NCI-H146 treated with DMSO at 0.1 percent for 48 hours (cell line): Measurements from ENCODE around the gene NRXN3.

Source experiments
- DNase-seq: peaks from one replicate; lab custom pipeline; 2025; ENCODE audit not compliant: unreplicated experiment; lab: John Stamatoyannopoulos, UW

NRXN3 gene

DNA sequence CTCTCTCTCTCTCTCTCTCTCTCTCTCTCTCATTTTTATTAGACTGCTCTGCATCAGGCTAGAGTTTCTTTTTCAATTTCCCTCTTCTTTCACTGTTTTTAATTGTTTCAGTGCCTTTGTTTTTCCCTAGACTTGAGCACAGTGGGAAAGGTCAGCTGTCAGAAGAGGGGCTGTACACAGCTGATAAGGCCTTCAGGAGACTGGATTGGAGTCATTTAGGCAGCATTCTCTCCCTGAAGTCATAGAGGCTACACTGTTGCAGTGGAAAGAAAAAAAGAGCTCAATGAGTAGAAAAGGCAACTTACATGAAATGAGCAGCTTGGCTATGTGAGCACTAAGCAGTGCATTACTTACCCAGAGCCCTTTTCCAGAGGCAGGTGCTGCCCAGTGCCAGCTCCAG, 456.9 kb downstream of the NRXN3 start:
- no peak for DNase-seq

DNA sequence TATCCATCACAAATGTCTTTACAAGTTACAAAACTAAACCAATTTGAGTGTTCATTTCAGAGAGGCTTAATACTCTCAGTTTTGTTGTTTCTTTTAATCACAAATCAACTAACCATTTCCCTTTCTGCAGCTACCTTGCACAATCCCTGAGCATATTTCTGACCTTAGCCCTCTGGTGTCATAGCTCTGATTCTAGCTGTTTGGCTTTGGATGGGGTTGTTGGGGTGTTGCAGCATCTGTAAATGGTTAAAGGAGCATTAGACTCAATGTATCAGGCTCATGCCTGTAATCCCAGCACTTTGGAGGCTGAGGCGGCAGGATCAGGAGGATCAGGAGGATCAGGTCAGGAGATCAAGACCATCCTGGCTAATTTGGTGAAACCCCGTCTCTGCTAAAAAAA, 461.4 kb downstream of the NRXN3 start:
- no peak for DNase-seq

DNA sequence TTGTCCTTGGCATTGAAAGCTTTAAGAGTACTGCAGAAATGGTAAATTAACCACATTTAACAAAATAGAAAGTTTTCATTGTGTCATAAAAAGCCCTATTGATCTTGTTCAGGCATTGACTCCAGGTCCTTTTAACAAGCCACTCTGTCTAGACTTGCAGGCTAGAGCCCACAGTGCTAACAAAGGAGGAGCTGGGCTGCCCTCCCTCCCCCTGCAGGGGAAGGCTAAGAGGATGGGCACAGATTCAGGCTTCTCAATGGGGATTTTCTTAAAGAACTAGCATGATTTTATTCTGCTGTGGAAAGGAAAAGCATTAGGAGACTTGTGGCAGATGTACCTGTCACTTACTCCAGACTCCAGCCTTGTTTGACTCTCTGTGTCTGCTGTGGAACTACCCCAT, 463.6 kb downstream of the NRXN3 start:
- DNase-seq: peak; percentile 16

DNA sequence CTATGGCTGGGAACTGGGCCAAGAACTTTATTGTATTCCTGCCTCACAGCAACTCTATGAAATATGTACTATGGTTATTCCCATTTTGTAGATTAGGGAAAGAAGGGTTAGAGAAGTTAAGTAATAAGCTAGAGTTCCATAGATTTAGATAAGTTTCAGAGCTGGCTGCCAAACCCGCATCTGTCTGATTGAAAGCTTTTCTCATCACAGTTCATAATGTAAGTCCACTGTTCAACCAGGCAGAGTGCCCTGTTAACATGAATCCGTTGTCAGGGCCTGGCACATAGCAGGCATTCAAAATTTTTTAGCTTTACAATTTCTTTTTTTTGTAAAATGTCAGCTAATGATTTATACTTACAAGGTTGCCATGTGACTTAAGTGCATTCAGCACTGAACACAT, 467.3 kb downstream of the NRXN3 start:
- no peak for DNase-seq

DNA sequence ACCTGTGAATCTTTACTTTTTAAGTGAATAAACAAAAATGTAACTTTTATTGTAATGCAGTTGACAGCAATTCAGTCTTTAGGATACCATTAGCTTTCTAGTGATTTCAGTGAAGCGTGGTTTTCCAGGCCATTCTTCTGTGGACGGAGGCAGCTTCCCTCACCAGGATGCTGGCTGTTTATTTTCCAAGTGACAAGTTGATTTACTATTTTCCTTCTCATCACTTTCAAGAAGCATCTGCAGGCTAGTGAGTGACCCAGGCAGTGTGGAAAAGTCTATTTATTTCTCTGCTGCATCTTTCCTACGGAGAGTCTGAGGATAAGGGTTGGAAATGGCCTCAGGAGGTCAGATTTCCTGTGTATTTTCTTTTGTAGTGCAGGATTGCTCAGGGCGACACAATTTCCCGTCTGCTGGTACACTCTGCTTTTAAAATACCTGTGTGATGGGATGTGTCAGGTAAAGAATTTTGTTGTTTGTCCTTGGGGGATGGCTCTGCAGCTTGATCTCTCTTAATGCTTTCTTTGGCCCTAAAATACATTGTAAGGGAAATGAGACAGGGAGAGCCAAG, 467.8 kb downstream of the NRXN3 start:
- no peak for DNase-seq

DNA sequence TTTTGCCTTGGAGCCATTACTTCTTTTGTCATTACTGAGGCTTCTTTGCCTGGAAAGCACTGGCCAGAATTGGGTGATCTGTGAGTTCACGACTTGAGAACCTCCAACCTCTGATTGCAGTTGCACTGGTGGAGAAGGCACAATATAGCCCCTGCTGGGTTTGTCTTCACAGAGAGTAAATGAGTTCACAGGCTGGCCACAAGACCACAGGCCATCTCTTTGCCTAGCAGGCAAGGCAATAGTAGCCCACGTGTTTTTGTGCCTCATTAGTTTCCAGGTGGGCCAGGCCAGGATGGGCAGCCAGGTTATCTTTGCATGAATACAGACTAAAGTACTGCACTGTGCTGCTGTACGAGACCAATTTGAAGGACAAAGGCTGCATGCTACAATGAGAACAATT, 468.8 kb downstream of the NRXN3 start:
- peak; percentile 76 for DNase-seq

DNA sequence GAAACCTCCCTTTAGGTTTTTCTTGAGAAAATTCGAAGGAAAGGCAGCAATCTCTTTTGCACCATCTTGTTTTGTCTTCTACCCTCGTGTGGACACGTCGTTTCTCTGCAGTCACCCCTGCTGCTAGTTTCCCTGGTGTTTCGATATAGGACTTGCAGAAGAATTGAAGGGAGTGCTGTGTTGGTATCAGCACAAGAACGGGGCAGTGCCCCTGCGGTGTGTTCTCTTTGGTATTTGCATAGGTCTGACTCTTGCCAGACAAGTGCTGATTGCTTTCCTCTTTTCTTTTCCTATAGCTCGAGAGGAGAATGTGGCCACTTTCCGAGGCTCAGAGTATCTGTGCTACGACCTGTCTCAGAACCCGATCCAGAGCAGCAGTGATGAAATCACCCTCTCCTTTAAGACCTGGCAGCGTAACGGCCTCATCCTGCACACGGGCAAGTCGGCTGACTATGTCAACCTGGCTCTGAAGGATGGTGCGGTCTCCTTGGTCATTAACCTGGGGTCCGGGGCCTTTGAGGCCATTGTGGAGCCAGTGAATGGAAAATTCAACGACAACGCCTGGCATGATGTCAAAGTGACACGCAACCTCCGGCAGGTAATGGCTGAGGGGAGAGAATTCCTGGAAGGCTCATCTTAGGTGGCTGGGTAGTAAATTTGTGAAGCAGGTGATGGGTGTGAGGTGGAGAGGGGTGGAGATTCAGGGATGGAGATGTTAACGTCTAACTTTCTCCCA, 474.8 kb downstream of the NRXN3 start:
- no peak for DNase-seq

DNA sequence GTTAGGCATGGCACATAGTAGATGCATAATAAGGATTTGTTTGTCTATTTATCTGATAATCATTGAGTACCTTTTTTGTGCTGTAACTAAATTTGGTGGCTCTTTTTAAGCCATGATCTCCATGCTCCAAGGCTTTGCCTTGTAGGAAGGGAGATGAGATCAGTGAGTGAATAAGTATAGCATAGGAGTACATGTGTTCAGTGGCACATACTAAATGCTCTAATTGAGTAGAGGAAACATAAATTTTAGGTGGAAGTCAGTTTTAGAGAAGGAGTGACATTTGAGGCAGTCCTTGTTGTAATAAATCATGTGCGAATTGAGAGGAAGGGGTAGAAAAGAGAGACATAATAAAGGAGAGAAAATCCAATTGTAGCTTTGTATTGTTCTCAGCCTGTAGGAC, 482.6 kb downstream of the NRXN3 start:
- no peak for DNase-seq

DNA sequence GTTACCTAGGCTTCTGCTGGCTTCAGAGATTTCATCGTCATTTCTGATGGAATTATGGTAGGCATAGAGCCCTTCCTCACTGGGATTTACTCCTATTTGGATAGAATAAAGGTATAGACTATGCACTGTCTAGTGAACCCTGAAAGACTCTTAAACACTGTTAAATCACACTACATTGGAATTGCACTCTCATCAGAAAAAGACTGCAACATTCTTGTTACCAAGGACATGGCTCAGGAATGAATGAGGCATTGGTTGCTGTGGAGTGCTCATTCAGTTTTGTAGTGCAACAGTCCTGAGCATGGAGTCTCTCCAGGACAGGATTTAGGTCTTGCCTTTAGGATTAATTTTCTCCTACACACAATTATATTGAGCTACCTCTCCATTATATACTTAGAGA, 483.0 kb downstream of the NRXN3 start:
- no peak for DNase-seq

DNA sequence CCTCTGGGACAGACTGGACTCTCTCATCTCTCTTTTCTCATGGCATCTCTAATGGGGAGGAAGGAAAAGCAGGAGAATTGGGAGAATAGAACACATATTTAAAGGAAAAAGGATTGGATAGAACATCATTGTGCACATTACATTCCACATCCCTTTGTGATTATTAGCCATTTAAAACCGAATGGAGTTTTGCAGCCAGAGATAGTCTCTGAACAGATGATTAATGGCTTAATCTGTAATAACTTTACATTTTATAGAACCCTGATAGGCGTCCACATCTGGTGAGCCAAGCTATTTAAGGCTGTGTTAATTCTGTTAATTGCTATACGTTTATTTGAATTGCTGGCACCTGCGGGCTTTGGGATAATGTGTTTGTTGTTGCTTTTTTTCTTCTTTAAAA, 487.3 kb downstream of the NRXN3 start:
- no peak for DNase-seq

DNA sequence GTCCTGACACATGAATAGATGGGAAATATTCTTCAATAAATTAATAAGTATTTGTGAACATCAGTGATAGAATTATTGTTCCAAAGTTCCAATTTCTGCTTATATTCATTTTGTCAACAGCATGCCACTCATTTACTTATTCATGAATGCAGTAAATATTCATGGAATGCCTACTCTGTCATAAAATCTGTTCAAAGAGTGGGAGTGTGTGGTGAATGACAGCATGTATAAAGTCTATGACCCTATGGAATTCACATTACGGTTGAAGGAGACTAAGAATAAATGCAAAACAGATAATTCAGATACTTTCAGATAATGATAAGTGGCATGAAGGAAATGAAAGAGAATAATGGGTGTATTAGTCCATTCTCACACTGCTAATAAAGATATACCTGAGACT, 494.7 kb downstream of the NRXN3 start:
- DNase-seq: no peak

DNA sequence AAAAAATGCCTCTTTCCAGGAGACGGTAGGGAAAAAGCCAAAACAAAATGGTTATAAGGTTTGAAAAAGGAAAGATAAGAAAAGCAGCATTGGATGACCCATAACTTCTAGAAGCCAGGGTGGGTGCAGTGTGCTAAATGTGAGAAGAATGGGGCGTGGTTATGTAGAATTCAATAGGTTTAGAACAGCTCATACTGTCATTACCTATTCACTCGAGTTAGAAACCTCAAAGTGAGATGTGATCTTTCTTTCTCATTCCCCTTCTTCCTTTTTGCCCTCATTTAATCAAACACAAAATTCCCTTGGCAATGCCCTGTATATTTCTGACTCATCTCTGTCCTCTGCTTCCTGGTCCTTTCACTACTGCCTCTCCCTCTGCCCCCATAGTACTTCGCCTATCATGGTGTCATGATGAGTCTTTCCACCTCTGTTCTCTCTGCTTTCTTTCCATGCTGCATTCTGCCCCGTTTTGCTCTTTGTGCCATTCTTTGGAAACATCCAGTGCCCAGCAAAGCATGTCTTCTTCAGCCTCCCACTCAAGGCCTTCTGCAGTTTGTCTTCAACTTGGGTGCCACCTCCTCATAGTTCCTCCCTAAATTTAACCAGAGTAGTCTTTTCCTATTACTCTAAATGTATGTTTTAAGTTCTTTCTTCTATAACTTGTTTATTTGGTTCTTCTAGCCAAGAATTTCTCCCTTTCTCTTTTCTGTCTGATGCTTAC, 496.3 kb downstream of the NRXN3 start:
- no peak for DNase-seq

DNA sequence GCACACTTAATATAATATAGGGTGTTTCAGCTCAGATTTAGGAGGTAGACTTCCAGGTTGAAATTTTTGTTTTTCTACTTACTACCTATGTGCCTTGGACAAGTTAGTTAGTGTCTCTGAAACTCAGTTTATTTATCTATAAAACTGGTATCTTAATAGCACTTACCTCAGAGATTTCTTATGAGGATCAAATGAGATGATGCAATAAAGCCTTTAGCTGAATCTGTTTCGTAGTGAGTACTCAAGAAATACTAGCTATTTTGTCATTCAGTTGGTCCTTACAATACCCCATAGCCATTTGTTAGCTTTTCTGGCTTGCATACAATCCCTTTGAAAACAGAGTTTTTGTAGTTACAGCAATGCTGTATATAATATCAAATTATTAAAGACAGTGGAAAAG, 497.0 kb downstream of the NRXN3 start:
- no peak for DNase-seq

DNA sequence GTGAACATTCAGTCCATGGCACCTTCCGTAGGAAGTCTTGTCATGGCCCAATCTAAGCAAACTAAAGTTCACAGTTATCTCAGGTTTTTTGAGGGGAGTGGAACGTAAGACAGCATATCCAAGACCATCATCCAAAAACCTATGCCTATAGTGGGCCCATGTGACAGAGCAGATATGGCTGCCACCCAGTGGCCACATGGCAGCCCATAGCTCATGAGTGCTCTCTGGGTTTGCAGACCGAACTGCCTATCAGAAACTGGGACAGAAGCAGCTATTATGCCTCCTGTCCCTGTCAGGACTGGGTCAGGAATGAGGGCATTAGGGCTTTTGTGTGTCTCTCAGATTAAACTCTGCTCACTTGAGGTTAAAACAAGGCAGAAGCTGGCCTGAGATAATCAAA, 503.7 kb downstream of the NRXN3 start:
- no peak for DNase-seq

DNA sequence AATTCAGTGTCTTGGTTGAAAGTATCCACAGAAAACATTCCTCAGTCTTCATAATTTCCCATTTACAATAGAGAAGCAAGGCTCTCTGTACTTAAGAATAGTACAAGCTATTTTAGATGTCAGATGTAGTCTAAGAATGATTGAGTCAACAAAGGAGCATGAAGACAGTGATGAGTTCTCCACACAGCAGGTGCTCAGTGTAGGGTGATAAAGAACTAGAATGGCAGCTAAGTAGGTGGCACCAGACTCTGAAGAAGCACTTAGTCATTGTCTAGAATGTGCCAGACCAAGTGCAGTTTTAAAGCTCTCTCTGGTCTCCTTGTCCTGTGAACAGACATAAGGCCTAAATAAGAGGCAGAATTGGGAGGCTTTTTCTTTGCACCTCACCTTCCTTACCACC, 504.6 kb downstream of the NRXN3 start:
- DNase-seq: no peak

DNA sequence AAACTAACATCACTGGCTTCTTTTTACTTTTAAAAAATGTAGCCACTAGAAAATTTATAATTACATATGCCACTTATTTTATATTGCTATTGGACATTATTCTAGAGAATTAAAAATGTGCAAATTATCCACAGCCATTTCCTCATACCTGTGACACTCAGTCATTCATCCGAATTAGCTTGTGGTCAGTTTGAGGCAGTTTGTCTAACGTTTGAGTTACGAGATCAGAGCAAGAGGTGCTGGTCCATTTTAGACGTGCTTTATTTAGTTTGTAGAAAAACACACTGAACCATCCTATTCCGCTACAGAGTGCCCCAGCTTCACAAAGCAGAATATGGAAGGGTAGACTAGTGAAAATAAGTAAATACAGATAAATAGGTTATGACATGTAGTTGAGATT, 513.0 kb downstream of the NRXN3 start:
- no peak for DNase-seq

DNA sequence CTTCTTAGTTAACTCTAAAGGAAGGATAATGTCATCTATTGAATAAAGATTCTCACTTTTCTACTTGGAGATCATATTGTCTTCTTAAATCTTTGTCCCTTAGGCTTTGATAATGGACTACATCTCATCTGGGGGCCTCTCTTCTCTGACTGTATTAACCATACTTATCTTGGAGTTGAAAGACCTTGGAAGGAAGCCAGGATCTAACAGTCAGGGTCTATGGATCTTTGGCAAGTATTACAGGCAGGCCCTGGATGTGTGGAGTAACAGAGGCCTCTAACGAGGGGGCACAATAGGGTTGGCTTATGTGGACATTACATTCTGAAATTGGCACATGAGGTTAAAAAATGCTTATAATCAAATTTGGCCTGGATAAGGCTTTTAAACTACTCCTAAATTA, 513.8 kb downstream of the NRXN3 start:
- no peak for DNase-seq

DNA sequence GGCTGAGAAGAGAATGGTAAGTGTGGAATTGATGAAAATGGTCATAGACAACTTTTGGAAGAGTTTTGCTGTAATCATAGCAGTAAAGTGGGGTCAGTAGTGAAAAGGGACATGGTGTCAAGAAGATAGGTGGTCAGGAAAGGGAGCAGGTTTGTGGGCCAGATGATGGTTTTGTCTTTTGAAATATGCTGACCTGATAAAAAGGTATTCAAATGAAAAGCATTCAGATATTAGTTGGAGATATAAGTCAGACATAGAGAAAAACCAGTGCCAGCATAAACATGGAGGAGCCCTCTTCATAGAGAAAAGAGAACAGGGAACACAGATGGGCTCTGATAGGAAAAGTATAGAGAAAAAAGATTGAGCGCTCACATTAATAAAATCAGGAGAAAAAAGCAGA, 518.3 kb downstream of the NRXN3 start:
- no peak for DNase-seq

DNA sequence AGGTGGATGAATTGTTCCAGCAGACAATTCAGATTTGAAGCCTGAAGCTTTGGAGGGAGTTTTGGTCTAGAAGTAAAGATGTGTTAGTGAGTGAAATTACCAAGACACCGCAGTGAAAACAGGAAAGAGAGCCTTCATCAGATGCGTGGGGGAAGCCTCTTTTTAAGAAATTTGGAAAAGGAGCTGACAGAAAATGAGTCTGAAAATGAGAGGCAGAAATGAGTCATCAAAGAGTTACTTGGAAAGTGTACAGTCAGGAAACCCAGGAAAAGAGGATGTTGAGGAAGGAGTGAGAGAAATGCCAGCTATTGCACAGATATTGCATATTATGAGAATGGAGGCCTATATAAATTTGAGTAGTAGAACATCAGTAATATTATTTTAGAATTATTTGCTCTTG, 520.7 kb downstream of the NRXN3 start:
- DNase-seq: no peak

DNA sequence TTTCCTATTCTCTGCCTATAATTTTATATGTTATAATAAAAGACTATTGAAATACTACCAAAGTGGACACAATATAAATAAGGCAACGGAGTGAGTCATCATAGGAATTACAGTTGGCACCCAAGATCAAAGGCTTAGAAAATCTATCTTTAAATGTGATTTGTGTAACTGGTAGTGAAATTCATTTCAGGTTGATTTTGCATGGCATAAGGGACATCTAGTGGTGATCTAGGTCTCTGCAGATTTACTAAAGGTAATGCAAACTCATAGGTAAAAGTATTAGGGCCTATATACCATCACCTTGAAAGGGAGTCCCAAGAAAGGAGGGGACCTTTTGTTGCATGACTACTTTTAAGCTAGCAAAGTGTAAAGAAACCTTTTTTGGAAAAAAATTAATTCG, 527.2 kb downstream of the NRXN3 start:
- DNase-seq: no peak

DNA sequence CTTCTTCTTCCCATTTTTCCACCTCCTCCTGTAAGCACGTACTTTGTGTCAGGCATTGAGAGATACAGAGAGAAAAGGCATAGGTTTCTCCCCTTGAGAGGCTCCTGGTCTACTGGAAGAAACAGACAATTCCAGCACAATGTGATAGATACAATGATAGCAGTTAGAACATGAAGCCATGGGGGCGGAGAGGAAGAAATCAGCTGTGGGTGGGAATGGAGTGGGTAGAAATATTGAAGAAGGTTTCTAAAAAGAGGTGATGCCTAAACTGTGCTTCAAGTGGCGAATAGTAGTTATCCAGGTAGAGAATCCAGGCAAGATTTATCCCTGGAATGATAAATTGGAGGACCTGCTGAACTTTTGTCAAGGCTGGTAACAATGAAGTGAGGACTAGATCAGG, 528.8 kb downstream of the NRXN3 start:
- no peak for DNase-seq

DNA sequence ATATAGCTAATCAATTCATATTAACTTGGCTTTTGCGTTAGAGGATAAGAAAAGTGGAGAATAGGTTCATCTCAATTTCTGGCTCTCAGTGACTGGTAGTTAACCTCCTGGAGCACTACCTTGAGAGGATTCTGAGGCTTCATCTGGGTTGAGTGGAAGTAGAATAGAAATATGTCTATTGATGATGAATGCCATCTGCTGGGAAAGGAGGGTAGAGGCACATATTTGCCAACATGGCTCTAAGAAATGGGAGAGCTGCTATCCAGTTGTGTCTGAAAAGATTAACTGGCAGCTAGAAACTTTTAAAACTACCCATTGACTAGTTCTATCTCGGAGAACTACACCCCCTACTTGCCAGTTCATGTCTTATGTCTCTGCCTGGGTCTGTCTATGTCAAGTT, 530.1 kb downstream of the NRXN3 start:
- DNase-seq: no peak

DNA sequence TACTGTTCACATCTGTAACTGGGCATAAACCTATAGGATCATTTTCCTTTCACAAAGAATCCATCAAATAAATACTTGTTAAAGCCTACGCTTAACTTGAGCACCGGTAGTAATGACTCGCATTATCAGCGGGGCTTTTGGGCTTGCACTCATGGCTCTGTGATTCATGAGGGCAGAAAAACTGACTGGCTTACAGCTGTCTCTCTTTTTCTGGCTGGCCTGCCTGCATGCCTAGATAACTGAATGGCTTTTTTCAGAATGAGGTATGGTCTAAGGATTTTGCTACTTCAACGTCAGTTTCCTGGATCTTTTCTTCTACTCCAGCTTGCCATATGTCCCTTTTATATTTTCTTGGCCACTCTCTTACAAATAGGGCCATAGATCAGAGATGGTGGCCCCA, 531.1 kb downstream of the NRXN3 start:
- DNase-seq: no peak
